ENCODE results near the gene NLK. TPM values are rescaled to one million over a fixed set of nuclear protein-coding genes. Genes with fewer than 3 reads are reported as not detected.

NLK gene
- total and polyA plus RNA-seq, 2 donors (not counting 3 experiments of a cell fraction or from before 2014, with no cell fraction given) = 23.8 to 34.2 TPM

DNA sequence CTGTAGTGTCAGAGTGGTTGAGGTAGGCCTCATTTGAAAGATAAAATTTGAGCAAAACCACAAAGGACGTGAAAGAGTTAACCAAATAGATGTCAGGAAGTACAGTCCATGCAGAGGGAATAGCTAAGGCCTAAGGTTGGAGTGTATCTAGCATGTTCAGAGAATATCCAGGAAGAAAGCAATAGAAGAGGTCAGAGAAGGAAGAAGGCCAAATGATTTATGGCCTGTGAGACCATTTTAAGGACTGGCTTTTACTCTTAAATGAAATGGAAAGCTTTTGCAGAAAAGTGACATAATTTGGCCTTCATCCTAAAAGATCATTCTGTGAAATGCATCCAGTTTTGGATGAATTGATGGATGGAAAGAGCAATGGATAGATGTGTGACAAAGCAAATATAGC lies 116.5 kb downstream of the NLK start:
- Histone ChIP-seq H3K27ac (ENCODE audit: insufficient read depth, low read depth, low read length) (no peak overlapping the region), H3K9me1 (replicated peaks; ENCODE audit: control insufficient read depth, extremely low read depth, insufficient read depth, low read length) (no peaks in the 10 kb centered on the region), H3K27me3 (ENCODE audit: control insufficient read depth in 2 of 2, insufficient read depth in 2 of 2, low read length in 2 of 2) (no peaks in the 10 kb centered on the region), H3K4me1 (ENCODE audit: control insufficient read depth, extremely low read depth, insufficient read depth, low read length) (no peaks in the 10 kb centered on the region), H3K79me2 (ENCODE audit: control insufficient read depth, insufficient read depth, low read length) (no peaks in the 10 kb centered on the region), H3K9ac (replicated peaks; ENCODE audit: extremely low read depth, insufficient read depth, low read length) (no peak overlapping the region), H2AFZ (ENCODE audit: low read depth, low read length) (no peak overlapping the region), H3K36me3 (ENCODE audit: control insufficient read depth in 2 of 2, extremely low read depth in 1 of 2, insufficient read depth in 2 of 2, low read length in 2 of 2) (no peaks in the 10 kb centered on the region), H3K9me3 (replicated peaks; ENCODE audit: control insufficient read depth, insufficient read depth, low read length) (no peaks in the 10 kb centered on the region), H3K4me3 (replicated peaks in 1 of 3; ENCODE audit: insufficient read depth in 1 of 3, low read depth in 1 of 3, low read length in 3 of 3) (no peak overlapping the region), H4K20me1 (replicated peaks; ENCODE audit: control insufficient read depth, extremely low read depth, insufficient read depth, low read length) (no peaks in the 10 kb centered on the region), H3K4me2 (ENCODE audit: insufficient read depth, low read length) (no peak overlapping the region)
- dilution Hi-C loops (cut with MboI; ENCODE audit: extremely low pct_ligation_motif_present, low sequenced_read_pairs) (no loop called here), intact Hi-C loops (cut with micrococcal nuclease) (no loop called here)
- ChIA-PET CTCF (no interaction called here), POLR2A (no interaction called here)
- DNase-seq (ENCODE audit: low read depth, low spot score) (no peak), FAIRE-seq (no peak)
- BruUV-seq (replicated peaks) = no TSS peak
- TF ChIP-seq EZH2 (IDR thresholded peaks at IDR 0.05; ENCODE audit: borderline replicate concordance, low read depth, low read length, severe bottlenecking) (no peak), FOS (IDR thresholded peaks at IDR 0.05; ENCODE audit: borderline replicate concordance, insufficient read depth, low read length) (no peak), POLR2AphosphoS5 (IDR thresholded peaks at IDR 0.05; ENCODE audit: insufficient read depth, low read depth, low read length) (no peak), CTCF (IDR thresholded peaks at IDR 0.05; ENCODE audit: extremely low read depth in 1 of 2, insufficient read depth in 1 of 2, low read depth in 1 of 2, low read length in 2 of 2) (no peak), GATA2 (IDR thresholded peaks at IDR 0.05; ENCODE audit: insufficient read depth, insufficient read length, low read depth, low read length) (no peak), JUN (IDR thresholded peaks at IDR 0.05; ENCODE audit: borderline replicate concordance, insufficient read depth, insufficient read length, low read depth) (no peak), MAX (IDR thresholded peaks at IDR 0.05; ENCODE audit: insufficient read depth, insufficient read length) (no peak), POLR2A (IDR thresholded peaks at IDR 0.05; ENCODE audit: low read depth, low read length) (no peak), MYC (IDR thresholded peaks at IDR 0.05; ENCODE audit: low read depth, low read length) (no peak)

All from endothelial cell of umbilical vein (primary cell).